Loucy (cell line): ENCODE data around the gene CDHR5.

Source experiments
- EZH2phosphoT487 ChIP-seq: fragments of 200-600 bp; IDR thresholded peaks from 2 replicates; pipeline ENCODE4 v1.6.1; 2018; ENCODE audit warnings: antibody characterized with exemption, mild to moderate bottlenecking, moderate library complexity, borderline replicate concordance
- TF ChIP-seq, protein P1 (sequence below): fragments of 200-600 bp; sonication (generic); conservative IDR thresholded peaks from 2 replicates; pipeline ENCODE4 v1.5.1; 2014; ENCODE audit warnings: mild to moderate bottlenecking, antibody characterized with exemption, low read length

DNA sequence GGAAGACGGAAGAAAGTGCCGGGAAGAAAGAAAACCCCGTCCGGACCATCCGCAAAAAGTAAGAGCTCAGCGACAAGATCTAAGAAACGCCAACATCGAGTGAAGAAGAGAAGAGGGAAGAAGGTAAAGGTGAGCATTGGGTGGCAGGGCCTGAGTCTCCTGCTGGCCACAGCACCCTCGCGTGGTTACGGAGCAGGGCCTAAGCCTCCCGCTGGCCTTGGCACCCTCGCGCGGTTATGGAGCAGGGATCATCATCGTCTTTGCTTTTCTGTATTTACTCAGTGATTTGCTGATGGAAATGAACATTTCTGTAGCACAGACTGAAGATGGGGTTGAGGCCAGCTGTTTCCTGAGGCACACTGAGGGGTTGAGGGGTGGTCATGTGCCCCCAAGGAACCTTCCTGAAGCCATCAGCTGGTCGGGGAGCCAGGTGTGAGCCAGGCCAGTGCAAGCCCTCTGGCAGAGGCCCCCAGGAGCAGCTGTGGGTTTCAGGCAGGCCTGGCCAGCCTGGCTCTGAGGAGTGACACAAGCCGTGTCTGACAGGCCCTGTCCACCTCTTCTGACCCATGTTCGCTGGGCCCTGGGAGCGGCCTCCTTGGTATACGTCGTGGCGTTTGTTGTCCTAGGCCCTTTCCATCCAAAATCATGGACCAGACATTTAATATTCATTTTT is 23.0 kb downstream of the CDHR5 start:
- TF ChIP-seq, protein P1, sequence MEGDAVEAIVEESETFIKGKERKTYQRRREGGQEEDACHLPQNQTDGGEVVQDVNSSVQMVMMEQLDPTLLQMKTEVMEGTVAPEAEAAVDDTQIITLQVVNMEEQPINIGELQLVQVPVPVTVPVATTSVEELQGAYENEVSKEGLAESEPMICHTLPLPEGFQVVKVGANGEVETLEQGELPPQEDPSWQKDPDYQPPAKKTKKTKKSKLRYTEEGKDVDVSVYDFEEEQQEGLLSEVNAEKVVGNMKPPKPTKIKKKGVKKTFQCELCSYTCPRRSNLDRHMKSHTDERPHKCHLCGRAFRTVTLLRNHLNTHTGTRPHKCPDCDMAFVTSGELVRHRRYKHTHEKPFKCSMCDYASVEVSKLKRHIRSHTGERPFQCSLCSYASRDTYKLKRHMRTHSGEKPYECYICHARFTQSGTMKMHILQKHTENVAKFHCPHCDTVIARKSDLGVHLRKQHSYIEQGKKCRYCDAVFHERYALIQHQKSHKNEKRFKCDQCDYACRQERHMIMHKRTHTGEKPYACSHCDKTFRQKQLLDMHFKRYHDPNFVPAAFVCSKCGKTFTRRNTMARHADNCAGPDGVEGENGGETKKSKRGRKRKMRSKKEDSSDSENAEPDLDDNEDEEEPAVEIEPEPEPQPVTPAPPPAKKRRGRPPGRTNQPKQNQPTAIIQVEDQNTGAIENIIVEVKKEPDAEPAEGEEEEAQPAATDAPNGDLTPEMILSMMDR = no peak
- no peak for TF ChIP-seq EZH2phosphoT487
